Measurements from ENCODE around the gene LONP2. TPM values are rescaled to one million over a fixed set of nuclear protein-coding genes. Genes with fewer than 3 reads are reported as not detected.

The LONP2 gene
- total RNA-seq, 1 experiment from 2014 or later, result 55.6 TPM

DNA sequence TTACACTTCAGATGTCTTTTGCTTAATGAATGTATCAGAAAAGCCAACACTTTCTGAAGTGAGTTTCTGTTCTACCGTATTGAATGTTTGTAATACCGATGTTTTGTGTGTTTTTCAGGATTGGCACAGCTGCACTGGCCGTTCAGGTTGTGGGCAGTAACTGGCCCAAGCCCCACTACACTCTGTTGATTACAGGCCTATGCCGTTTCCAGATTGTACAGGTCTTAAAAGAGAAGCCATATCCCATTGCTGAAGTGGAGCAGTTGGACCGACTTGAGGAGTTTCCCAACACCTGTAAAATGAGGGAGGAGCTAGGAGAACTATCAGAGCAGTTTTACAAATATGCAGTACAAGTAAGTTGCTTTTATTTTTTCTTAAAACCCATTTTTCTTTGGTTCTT is 7.9 kb downstream of the LONP2 start:
- Mint-ChIP-seq H3K27ac (ENCODE audit: low read depth, unreplicated experiment) (no peak overlapping the region), H3K9me3 (ENCODE audit: unreplicated experiment) (no peaks in the 10 kb centered on the region), H3K4me3 (ENCODE audit: unreplicated experiment) (no peak overlapping the region), H3K4me1 (ENCODE audit: insufficient read depth, unreplicated experiment) (peaks cover 14% of the 10 kb centered on the region), H3K27me3 (ENCODE audit: insufficient read depth, unreplicated experiment) (no peaks in the 10 kb centered on the region), H3K36me3 (ENCODE audit: insufficient read depth, unreplicated experiment) (peaks cover 58% of the 10 kb centered on the region)
- CTCF ChIA-PET, result interaction anchor here (0.6 to 1.3 kb wide), 5 partner anchors 36 to 371 kb away, joined by 3 to 4 read pairs (median 3); partner anchors contain the start of gene N4BP1
- intact Hi-C loops (cut with micrococcal nuclease), result no loop called here
- no TSS peak for BruUV-seq (replicated peaks)
- POLR2A ChIA-PET, result interaction anchor here (0.6 to 1.5 kb wide), 8 partner anchors 8 to 1735 kb away, joined by 3 to 5 read pairs (median 3); partner anchors contain the start of gene LONP2
- TF ChIP-seq, protein P1, sequence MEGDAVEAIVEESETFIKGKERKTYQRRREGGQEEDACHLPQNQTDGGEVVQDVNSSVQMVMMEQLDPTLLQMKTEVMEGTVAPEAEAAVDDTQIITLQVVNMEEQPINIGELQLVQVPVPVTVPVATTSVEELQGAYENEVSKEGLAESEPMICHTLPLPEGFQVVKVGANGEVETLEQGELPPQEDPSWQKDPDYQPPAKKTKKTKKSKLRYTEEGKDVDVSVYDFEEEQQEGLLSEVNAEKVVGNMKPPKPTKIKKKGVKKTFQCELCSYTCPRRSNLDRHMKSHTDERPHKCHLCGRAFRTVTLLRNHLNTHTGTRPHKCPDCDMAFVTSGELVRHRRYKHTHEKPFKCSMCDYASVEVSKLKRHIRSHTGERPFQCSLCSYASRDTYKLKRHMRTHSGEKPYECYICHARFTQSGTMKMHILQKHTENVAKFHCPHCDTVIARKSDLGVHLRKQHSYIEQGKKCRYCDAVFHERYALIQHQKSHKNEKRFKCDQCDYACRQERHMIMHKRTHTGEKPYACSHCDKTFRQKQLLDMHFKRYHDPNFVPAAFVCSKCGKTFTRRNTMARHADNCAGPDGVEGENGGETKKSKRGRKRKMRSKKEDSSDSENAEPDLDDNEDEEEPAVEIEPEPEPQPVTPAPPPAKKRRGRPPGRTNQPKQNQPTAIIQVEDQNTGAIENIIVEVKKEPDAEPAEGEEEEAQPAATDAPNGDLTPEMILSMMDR (IDR thresholded peaks at IDR 0.05; ENCODE audit: unreplicated experiment), result no peak
- DNase-seq (ENCODE audit: unreplicated experiment), result no peak

DNA sequence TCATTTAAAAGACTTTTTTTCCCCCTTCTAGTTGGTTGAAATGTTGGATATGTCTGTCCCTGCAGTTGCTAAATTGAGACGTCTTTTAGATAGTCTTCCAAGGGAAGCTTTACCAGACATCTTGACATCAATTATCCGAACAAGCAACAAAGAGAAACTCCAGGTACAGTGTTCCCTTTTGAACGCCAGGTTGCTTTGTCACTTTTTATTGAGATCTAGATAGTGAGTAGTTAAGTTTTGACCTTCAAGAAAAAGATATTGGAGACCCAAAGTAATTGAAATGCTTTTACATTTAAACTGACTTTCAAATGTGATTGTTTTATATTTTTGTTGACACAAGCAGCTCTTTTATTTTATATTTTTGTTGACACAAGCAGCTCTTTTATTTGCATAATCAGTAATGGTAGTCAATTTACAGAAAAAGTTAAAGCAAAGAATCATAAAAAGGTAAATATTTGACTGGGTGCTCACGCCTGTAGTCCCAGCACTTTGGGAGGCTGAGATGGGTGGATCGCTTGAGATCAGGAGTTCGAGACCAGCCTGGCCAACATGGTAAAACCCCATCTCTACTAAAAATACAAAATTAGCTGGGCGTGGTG is 12.6 kb downstream of the LONP2 start:
- peaks cover 89% of the 10 kb centered on the region for H3K36me3 Mint-ChIP-seq (ENCODE audit: insufficient read depth, unreplicated experiment)
- BruUV-seq (replicated peaks), result no TSS peak
- TF ChIP-seq, protein P1 (IDR thresholded peaks at IDR 0.05; ENCODE audit: unreplicated experiment), result no peak
- DNase-seq (ENCODE audit: unreplicated experiment), result no peak
- H3K4me3 Mint-ChIP-seq (ENCODE audit: unreplicated experiment), result no peak overlapping the region
- no peak overlapping the region for H3K27ac Mint-ChIP-seq (ENCODE audit: low read depth, unreplicated experiment)
- POLR2A ChIA-PET, result interaction anchor here (0.7 to 1.4 kb wide), 2 partner anchors 10 to 12 kb away, joined by 3 to 5 read pairs; partner anchors contain the start of gene LONP2
- intact Hi-C loops (cut with micrococcal nuclease), result no loop called here
- no peaks in the 10 kb centered on the region for H3K9me3 Mint-ChIP-seq (ENCODE audit: unreplicated experiment)
- H3K4me1 Mint-ChIP-seq (ENCODE audit: insufficient read depth, unreplicated experiment), result no peaks in the 10 kb centered on the region
- CTCF ChIA-PET, result interaction anchor here (1.1 kb wide), 1 partner anchor 21 kb away, joined by 3 read pairs; no protein-coding TSS in a partner anchor
- no peaks in the 10 kb centered on the region for H3K27me3 Mint-ChIP-seq (ENCODE audit: insufficient read depth, unreplicated experiment)

DNA sequence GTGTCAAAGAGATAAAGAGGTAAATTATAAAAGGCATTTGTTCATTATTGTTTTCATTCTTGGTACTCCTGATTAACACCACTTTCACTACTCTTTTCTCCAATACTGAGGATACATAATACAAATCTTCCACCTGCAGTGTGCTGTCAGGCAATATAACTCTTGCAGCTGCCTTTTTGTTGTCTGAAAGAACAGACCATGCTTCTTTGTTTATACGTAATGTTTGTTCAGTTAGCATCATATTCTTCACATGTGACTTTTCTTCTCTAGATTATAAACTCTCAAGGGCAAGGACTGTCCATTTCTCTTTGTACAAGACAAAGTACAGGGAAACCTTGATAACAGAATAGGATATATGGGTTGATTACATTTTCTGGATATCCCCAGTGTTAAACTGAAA is 17.5 kb downstream of the LONP2 start:
- Mint-ChIP-seq H3K9me3 (ENCODE audit: unreplicated experiment) (no peaks in the 10 kb centered on the region), H3K27ac (ENCODE audit: low read depth, unreplicated experiment) (no peak overlapping the region), H3K27me3 (ENCODE audit: insufficient read depth, unreplicated experiment) (no peaks in the 10 kb centered on the region), H3K36me3 (ENCODE audit: insufficient read depth, unreplicated experiment) (peaks cover 90% of the 10 kb centered on the region), H3K4me3 (ENCODE audit: unreplicated experiment) (no peak overlapping the region), H3K4me1 (ENCODE audit: insufficient read depth, unreplicated experiment) (no peaks in the 10 kb centered on the region)
- ChIA-PET CTCF (no interaction called here), POLR2A (no interaction called here)
- intact Hi-C loops (cut with micrococcal nuclease), result no loop called here
- TF ChIP-seq, protein P1 (IDR thresholded peaks at IDR 0.05; ENCODE audit: unreplicated experiment), result no peak
- no peak for DNase-seq (ENCODE audit: unreplicated experiment)
- BruUV-seq (replicated peaks), result no TSS peak

DNA sequence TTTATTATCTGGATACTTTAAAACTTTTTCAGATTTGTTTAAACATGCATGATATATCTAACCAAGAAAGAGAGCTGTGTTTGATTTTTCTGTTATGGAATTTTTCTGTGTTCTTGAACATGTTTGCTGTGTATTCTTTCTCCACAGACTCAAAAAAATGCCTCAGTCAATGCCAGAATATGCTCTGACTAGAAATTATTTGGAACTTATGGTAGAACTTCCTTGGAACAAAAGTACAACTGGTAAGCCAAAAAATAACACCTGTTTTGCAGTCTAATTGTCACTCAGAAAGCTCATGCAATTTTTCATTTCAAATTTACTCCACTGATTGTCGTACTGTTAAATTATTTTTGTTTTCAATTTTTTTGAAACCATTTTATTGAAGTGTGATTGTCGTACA is 18.5 kb downstream of the LONP2 start:
- Mint-ChIP-seq H3K4me3 (ENCODE audit: unreplicated experiment) (no peak overlapping the region), H3K36me3 (ENCODE audit: insufficient read depth, unreplicated experiment) (peaks cover 91% of the 10 kb centered on the region), H3K27ac (ENCODE audit: low read depth, unreplicated experiment) (no peak overlapping the region), H3K9me3 (ENCODE audit: unreplicated experiment) (no peaks in the 10 kb centered on the region), H3K27me3 (ENCODE audit: insufficient read depth, unreplicated experiment) (no peaks in the 10 kb centered on the region), H3K4me1 (ENCODE audit: insufficient read depth, unreplicated experiment) (no peaks in the 10 kb centered on the region)
- POLR2A ChIA-PET, result no interaction called here
- no peak for DNase-seq (ENCODE audit: unreplicated experiment)
- CTCF ChIA-PET, result no interaction called here
- BruUV-seq (replicated peaks), result no TSS peak
- intact Hi-C loops (cut with micrococcal nuclease), result no loop called here
- TF ChIP-seq, protein P1 (IDR thresholded peaks at IDR 0.05; ENCODE audit: unreplicated experiment), result no peak

Measured in MCF 10A (cell line).